H1 (cell line): ENCODE measurements around the gene PREB. TPM values are rescaled to one million over a fixed set of nuclear protein-coding genes. Genes with fewer than 3 reads are reported as not detected.

Source experiments
- CHD7 ChIP-seq: fragments of 300-600 bp; sonication (generic); IDR thresholded peaks from 2 replicates; pipeline ENCODE4 v1.7.1; 2012; ENCODE audit warnings: low read length, moderate library complexity, mild to moderate bottlenecking, inconsistent platforms; ENCODE audit not compliant: insufficient replicate concordance
- CREB1 ChIP-seq: IDR thresholded peaks from 2 replicates; pipeline ENCODE4 v1.6.1; 2012; ENCODE audit warnings: inconsistent platforms
- HDAC6 ChIP-seq: IDR thresholded peaks from one replicate; pipeline ENCODE4 v1.7.1; 2012; ENCODE audit warnings: low read depth, mild to moderate bottlenecking, inconsistent platforms, low read length, moderate library complexity
- PHF8 ChIP-seq: fragments of 200-600 bp; sonication (generic); conservative IDR thresholded peaks from 2 replicates; pipeline ENCODE4 v1.7.1; 2012; ENCODE audit warnings: low read depth, mild to moderate bottlenecking, inconsistent platforms, low read length, moderate library complexity
- POLR2AphosphoS5 ChIP-seq: IDR thresholded peaks from 2 replicates; pipeline ENCODE4 v1.6.1; 2011; ENCODE audit warnings: low read depth, low read length
- RNF2 ChIP-seq: fragments of 200-900, 300-1000 bp; sonication (generic); IDR thresholded peaks from 2 replicates; pipeline ENCODE4 v1.7.1; 2016; ENCODE audit warnings: borderline replicate concordance, low read depth, mild to moderate bottlenecking, antibody characterized with exemption, low read length; ENCODE audit not compliant: poor library complexity, severe bottlenecking; ENCODE audit errors: missing control alignments
- SIN3A ChIP-seq, 2 experiments: IDR thresholded peaks in 1 of 2; conservative IDR thresholded peaks in 1 of 2; 2 replicates each; pipeline ENCODE4 v1.6.1; 2011 to 2012; ENCODE audit warnings: low read length in 2 of 2, improper control_type of control experiment in 1 of 2, low read depth in 1 of 2, mild to moderate bottlenecking in 1 of 2
- SIRT6 ChIP-seq: IDR thresholded peaks from one replicate; pipeline ENCODE4 v1.7.1; 2012; ENCODE audit warnings: low read length, inconsistent platforms
- TAF7 ChIP-seq: optimal IDR thresholded peaks from 2 replicates; pipeline ENCODE3; 2011; ENCODE audit warnings: low read depth, mild to moderate bottlenecking, inconsistent platforms, low read length, moderate library complexity, borderline replicate concordance
- polyA plus RNA-seq, 7 experiments: library from polyadenylated mRNA; depleted of rRNA in 3 of 7; stranded (reverse) in 5 of 7; unstranded in 2 of 7; fragments of >200 nt in 5 of 7; fragments of 200-250 nt in 2 of 7; gene quantifications; 1 replicate in 5 of 7; 2 replicates in 1 of 7; 4 replicates in 1 of 7; pipeline versions ENCODE4 v1.2.1 to v1.2.3, GENCODE V29; 2011 to 2013; ENCODE audit warnings: missing spikeins in 2 of 7, mixed read lengths in 2 of 7
- total RNA-seq: library from RNA; stranded (reverse); fragmentation: NEBNext Ultra II Directional; extraction: Animal tissue kit (Norgen Biotek cat#: 25700); gene quantifications from 2 replicates; pipeline ENCODE4 v1.2.1, GENCODE V29; 2021

Gene PREB
- total and polyA plus RNA-seq, 2 of the 8 experiments (the other 6 are each of a cell fraction or from before 2014, with no cell fraction given): 54.1 to 72.2 TPM

GRCh38 chr2:27095745-27096651 is 38.4 kb downstream of the PREB start (continued):
- TF ChIP-seq CHD7 (no peak), RNF2 (no peak), SIRT6 (no peak), CREB1 (peak; percentile 44; the same call in 1 of the 2 replicates), HDAC6 (no peak), PHF8 (no peak), POLR2AphosphoS5 (no peak), SIN3A (conservative IDR thresholded peaks at IDR 0.05 in 1 of 2, IDR thresholded peaks at IDR 0.05 in 1 of 2; ENCODE audit: low read depth in 1 of 2, low read length in 2 of 2) (0 out of 4 replicates have a peak, but pooled peaks of 1 of the 2 experiments have one; percentile 59), TAF7 (no peak)
